DND-41 (cell line): ENCODE results near the gene UBXN1.

Experiments used
- ATAC-seq: fragments of 200-7000 bp; cut with Tn5 transposase; 3 replicates; pipeline ENCODE4 v1.9.1; 2021; ENCODE audit warnings: low read depth; ENCODE audit not compliant: insufficient read depth
- DNase-seq: peaks from one replicate; pipeline ENCODE4 v3.0.0-alpha.2; 2020
- H2AFZ ChIP-seq: 2 replicates; pipeline ENCODE4 v1.6.0; 2012; ENCODE audit warnings: low read depth, low read length
- H3K27ac ChIP-seq: 2 replicates; pipeline ENCODE4 v1.5.1; 2012; ENCODE audit warnings: low read length, inconsistent platforms
- H3K27me3 ChIP-seq: fragments of 200-600 bp; sonication (generic); 2 replicates; pipeline ENCODE4 v1.6.0; 2012; ENCODE audit warnings: low read length, mild to moderate bottlenecking, inconsistent platforms; ENCODE audit not compliant: insufficient read depth, poor library complexity
- H3K36me3 ChIP-seq: 2 replicates; pipeline ENCODE4 v1.5.1; 2012; ENCODE audit warnings: low read length, inconsistent platforms; ENCODE audit not compliant: insufficient read depth
- H3K4me1 ChIP-seq: 2 replicates; pipeline ENCODE4 v1.5.1; 2012; ENCODE audit warnings: mild to moderate bottlenecking, low read length; ENCODE audit not compliant: insufficient read depth
- H3K4me2 ChIP-seq: 2 replicates; pipeline ENCODE4 v1.6.0; 2012; ENCODE audit warnings: mild to moderate bottlenecking, moderate library complexity, low read length, inconsistent platforms; ENCODE audit not compliant: insufficient read depth
- H3K4me3 ChIP-seq, 2 experiments: fragments of 200-600 bp in 1 of 2; shearing (Covaris generic) in 1 of 2; 2 replicates each; pipeline ENCODE4 v1.5.1; 2012 to 2016; ENCODE audit warnings: inconsistent platforms in 2 of 2, low read length in 2 of 2, mild to moderate bottlenecking in 2 of 2, low read depth in 1 of 2, moderate library complexity in 1 of 2
- H3K79me2 ChIP-seq: 2 replicates; pipeline ENCODE4 v1.6.0; 2012; ENCODE audit warnings: low read length, inconsistent platforms; ENCODE audit not compliant: insufficient read depth
- H3K9ac ChIP-seq: 2 replicates; pipeline ENCODE4 v1.6.0; 2012; ENCODE audit warnings: low read depth, mild to moderate bottlenecking, inconsistent platforms, low read length, moderate library complexity
- H3K9me3 ChIP-seq: 2 replicates; pipeline ENCODE4 v1.5.1; 2012; ENCODE audit warnings: low read length, moderate library complexity, mild to moderate bottlenecking, inconsistent platforms; ENCODE audit not compliant: insufficient read depth, severe bottlenecking
- H4K20me1 ChIP-seq: 2 replicates; pipeline ENCODE4 v1.6.0; 2012; ENCODE audit warnings: low read length; ENCODE audit not compliant: insufficient read depth
- EZH2 ChIP-seq: IDR thresholded peaks from 3 replicates; pipeline ENCODE4 v1.6.1; 2012; ENCODE audit warnings: borderline replicate concordance, low read depth, mild to moderate bottlenecking, moderate library complexity, low read length, inconsistent platforms; ENCODE audit not compliant: severe bottlenecking
- TF ChIP-seq, protein P1 (sequence below): IDR thresholded peaks from 2 replicates; pipeline ENCODE4 v1.5.1; 2012; ENCODE audit warnings: borderline replicate concordance, low read length, moderate library complexity, mild to moderate bottlenecking; ENCODE audit not compliant: poor library complexity, severe bottlenecking; ENCODE audit errors: extremely low read depth

Gene UBXN1

DNA sequence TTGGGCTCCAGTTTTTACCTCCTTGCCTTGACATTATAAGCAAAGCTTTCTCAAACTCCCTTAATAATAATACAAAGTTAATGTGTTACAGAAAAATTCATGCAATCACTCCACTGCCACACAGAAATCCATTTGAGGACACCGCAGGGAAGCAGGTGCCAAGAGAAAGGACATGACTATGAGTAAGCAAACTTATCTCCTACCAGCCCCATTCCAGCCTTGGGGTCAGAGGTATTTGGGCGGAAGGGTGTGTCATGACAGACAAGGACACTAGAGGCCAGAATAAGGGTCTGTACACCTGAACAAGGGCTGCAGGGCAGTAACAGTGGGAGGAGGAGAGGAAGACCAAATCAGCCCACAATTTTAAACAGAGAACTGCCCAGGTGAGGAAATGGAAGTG lies 34.5 kb upstream of the UBXN1 start:
- H2AFZ ChIP-seq = no peak overlapping the region
- H3K79me2 ChIP-seq = peaks cover 49% of the 10 kb centered on the region
- H3K4me3 ChIP-seq = no peak overlapping the region
- DNase-seq (no peak), ATAC-seq (no peak)
- no peaks in the 10 kb centered on the region for H3K9me3 ChIP-seq
- no peaks in the 10 kb centered on the region for H3K27me3 ChIP-seq
- peaks cover 29% of the 10 kb centered on the region for H3K4me1 ChIP-seq
- H4K20me1 ChIP-seq = no peaks in the 10 kb centered on the region
- no peak overlapping the region for H3K27ac ChIP-seq
- TF ChIP-seq, protein P1, sequence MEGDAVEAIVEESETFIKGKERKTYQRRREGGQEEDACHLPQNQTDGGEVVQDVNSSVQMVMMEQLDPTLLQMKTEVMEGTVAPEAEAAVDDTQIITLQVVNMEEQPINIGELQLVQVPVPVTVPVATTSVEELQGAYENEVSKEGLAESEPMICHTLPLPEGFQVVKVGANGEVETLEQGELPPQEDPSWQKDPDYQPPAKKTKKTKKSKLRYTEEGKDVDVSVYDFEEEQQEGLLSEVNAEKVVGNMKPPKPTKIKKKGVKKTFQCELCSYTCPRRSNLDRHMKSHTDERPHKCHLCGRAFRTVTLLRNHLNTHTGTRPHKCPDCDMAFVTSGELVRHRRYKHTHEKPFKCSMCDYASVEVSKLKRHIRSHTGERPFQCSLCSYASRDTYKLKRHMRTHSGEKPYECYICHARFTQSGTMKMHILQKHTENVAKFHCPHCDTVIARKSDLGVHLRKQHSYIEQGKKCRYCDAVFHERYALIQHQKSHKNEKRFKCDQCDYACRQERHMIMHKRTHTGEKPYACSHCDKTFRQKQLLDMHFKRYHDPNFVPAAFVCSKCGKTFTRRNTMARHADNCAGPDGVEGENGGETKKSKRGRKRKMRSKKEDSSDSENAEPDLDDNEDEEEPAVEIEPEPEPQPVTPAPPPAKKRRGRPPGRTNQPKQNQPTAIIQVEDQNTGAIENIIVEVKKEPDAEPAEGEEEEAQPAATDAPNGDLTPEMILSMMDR = peak; percentile 6
- no peak for TF ChIP-seq EZH2
- no peak overlapping the region for H3K9ac ChIP-seq
- peaks cover 80% of the 10 kb centered on the region for H3K36me3 ChIP-seq
- H3K4me2 ChIP-seq = no peak overlapping the region

DNA sequence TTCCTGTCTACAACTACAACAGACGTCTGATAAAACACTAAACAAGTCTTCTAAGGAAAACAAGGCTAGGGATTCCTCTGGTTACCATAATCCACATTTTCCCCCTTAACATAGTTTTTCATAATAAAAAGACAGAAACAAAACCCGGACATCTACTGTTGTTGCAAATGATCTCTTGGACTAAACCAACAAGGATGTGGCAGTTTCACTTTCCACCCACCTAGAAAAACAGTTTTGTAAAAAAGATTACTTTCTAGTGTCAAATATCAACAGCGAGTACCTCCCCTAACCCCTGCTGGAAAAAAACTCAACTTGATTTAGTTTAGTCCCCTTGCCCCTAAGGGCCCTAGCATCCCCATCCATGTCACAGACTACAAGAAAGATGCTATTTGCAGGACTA lies 34.0 kb upstream of the UBXN1 start:
- TF ChIP-seq, protein P1 = no peak
- TF ChIP-seq EZH2 = no peak
- H3K27me3 ChIP-seq = no peaks in the 10 kb centered on the region
- H3K4me1 ChIP-seq = peaks cover 32% of the 10 kb centered on the region
- no peaks in the 10 kb centered on the region for H4K20me1 ChIP-seq
- H3K27ac ChIP-seq = no peak overlapping the region
- no peak overlapping the region for H3K9ac ChIP-seq
- DNase-seq (no peak), ATAC-seq (no peak)
- peaks cover 49% of the 10 kb centered on the region for H3K79me2 ChIP-seq
- H3K36me3 ChIP-seq = peaks cover 75% of the 10 kb centered on the region
- no peak overlapping the region for H3K4me3 ChIP-seq
- no peak overlapping the region for H2AFZ ChIP-seq
- no peak overlapping the region for H3K4me2 ChIP-seq
- no peaks in the 10 kb centered on the region for H3K9me3 ChIP-seq

DNA sequence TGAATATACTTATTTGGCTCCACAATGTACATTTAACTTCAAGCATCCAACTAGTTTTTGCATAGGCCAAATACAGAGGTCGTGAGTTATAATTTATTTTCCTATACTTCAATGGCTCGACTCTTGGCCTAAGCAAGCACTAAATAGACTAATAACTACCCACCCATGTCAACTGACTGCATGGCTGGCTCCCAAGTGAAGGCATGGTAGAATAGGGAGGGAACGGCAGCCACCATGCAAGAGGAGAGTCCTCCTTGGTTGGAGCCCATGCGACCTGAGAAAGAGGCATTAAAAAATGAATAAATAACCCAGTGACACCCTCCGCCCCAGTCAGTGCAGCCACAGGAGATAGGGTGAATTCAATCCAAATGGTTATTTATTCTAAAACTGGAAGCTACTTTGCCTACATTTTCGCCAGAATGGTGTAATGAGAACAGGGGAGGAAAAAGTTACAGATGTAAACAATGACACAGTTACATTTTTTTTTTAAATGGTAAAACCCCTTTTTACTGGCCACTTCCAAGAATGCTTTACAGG lies 33.5 kb upstream of the UBXN1 start:
- Histone ChIP-seq H3K27ac (no peak overlapping the region), H3K4me2 (no peak overlapping the region), H3K9me3 (no peaks in the 10 kb centered on the region), H2AFZ (no peak overlapping the region), H3K4me3 (no peak overlapping the region), H3K9ac (no peak overlapping the region), H4K20me1 (no peaks in the 10 kb centered on the region), H3K27me3 (no peaks in the 10 kb centered on the region), H3K79me2 (peaks cover 46% of the 10 kb centered on the region), H3K36me3 (peaks cover 70% of the 10 kb centered on the region), H3K4me1 (peaks cover 36% of the 10 kb centered on the region)
- ATAC-seq (no peak), DNase-seq (no peak)
- TF ChIP-seq, protein P1 = no peak
- TF ChIP-seq EZH2 = no peak

DNA sequence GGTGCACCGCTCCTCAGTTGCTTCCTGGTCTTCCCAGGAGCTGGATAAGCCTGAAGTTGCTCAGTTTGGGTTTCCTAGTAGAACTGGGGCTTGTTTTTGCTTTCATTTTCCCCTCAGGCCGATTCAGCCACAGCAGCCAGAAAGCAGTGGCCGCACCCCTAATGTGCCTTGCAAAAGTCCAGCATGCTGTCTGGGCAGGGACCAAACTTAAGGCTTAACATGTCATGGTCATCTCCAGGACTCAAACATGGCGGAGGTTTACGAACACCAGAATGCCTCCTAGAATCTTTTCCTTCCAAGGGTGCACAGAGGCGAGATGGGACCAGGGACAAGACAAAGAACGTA lies 31.1 kb upstream of the UBXN1 start:
- TF ChIP-seq EZH2 = no peak
- TF ChIP-seq, protein P1 = no peak
- peaks cover 31% of the 10 kb centered on the region for H3K79me2 ChIP-seq
- peak overlapping the region in 1 of 2 experiments; percentile 72; a peak in 2 of 4 replicates for H3K4me3 ChIP-seq
- peak overlapping the region; percentile 86 for H3K27ac ChIP-seq
- peak overlapping the region; percentile 86 for H3K4me2 ChIP-seq
- H4K20me1 ChIP-seq = no peaks in the 10 kb centered on the region
- no peaks in the 10 kb centered on the region for H3K9me3 ChIP-seq
- ATAC-seq = no peak
- H3K27me3 ChIP-seq = no peaks in the 10 kb centered on the region
- H3K4me1 ChIP-seq = peaks cover 51% of the 10 kb centered on the region
- H2AFZ ChIP-seq = peak overlapping the region; percentile 76
- H3K36me3 ChIP-seq = peaks cover 47% of the 10 kb centered on the region
- H3K9ac ChIP-seq = peak overlapping the region; percentile 74
- no peak for DNase-seq
